GM19099 (cell line): ENCODE measurements around the gene VPS9D1.

Source experiments
- POLR2A ChIP-seq: IDR thresholded peaks from 3 replicates; pipeline ENCODE4 v1.6.1; 2011; ENCODE audit warnings: low read depth; ENCODE audit not compliant: insufficient read length; ENCODE audit errors: extremely low read depth

VPS9D1 gene

DNA sequence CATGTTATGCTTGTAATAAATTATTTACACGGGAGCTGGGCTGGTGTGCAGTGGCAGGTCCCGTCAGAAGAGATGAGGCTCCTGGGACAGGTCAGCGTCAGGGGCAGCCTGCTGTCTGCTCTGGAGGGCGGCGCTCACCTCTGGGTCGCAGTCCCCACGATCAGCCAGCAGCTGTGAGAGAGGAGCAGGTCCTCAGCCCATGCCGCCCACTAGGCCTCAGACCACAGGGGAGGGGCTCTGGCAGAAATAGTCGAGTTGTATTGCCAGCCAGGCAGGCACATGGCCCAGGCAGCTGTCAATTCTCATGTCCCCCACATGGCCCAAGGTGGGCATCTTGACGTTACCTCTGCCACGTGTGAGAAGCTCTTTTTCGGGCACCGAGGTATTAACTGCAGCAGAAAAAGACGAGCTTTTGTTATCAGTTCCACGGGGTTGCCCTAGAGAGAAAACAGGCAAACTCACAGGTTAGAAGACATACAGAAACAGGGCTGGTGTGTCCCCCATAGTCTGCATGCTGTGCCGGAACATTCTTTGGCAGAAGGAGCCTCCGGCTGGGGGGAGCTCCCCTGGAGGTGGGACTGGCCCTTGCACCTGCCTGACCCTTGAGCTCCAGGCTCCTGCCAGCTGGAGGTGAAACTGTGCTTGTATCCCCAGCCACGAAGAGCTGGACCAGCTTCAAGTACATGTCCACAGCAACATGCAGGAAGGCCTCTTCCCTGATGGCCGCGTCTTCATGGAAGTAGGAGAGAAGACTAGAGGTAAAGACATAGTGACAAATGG is 18.0 kb upstream of the VPS9D1 start:
- TF ChIP-seq POLR2A = no peak

DNA sequence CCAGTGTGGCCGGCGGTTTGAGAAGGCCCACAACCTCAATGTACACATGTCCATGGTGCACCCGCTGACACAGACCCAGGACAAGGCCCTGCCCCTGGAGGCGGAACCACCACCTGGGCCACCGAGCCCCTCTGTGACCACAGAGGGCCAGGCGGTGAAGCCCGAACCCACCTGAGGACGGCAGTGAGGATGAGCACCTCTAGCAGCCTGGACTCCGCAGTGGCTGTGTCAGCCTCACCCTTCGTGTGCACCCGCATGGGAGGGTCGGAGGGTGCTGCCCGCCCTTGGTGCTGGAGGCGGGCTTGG is 17.3 kb upstream of the VPS9D1 start:
- TF ChIP-seq POLR2A = no peak

DNA sequence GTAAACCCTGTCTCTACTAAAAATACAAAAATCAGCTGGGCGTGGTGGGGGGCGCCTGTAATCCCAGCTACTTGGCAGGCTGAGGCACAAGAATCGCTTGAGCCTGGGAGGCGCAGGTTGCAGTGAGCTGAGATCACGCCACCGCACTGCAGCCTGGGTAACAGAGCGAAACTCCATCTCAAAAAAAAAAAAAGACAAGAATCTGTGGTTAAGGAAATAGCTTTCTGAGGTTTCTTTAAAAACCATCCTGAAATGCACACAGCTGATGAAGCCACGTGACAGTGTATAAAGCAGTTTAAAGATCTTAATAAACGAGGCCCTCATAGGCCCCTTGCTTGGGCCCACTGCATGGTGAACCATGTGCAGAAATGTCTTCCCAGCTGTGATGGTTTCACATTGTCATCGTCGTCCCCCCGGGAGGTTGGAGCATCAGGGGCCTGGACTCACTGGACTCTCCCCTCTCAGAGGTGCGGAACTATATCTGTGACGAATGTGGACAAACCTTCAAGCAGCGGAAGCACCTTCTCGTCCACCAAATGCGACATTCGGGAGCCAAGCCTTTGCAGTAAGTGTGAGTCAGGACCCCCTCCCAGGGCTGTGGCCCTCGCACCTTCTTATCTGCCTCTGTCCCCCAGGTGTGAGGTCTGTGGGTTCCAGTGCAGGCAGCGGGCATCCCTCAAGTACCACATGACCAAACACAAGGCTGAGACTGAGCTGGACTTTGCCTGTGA is 16.8 kb upstream of the VPS9D1 start:
- no peak for TF ChIP-seq POLR2A

DNA sequence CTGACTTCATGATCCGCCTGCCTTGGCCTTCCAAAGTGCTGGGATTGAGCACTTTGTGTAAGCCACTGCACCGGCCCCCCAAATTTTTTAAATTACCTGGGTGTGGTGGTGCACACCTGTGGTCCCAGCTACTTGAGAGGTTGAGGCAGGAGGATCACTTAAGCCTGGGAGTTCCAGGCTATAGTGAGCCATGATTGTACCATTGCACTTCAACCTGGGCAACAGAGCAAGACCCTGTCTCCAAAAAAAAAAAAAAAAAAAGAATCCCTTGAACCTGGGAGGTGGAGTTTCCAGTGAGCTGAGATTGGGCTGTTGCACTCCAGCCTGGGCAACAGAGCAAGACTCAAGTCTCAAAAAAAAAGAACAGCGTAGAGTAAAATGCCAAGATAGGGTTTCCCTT is 15.9 kb upstream of the VPS9D1 start:
- no peak for TF ChIP-seq POLR2A

GRCh38 chr16:89733792-89734191 is 13.1 kb upstream of the VPS9D1 start:
- no peak for TF ChIP-seq POLR2A

- no peak for TF ChIP-seq POLR2A
These were observed 12.6 kb upstream of the VPS9D1 start for GRCh38 chr16:89733322-89733721.

DNA sequence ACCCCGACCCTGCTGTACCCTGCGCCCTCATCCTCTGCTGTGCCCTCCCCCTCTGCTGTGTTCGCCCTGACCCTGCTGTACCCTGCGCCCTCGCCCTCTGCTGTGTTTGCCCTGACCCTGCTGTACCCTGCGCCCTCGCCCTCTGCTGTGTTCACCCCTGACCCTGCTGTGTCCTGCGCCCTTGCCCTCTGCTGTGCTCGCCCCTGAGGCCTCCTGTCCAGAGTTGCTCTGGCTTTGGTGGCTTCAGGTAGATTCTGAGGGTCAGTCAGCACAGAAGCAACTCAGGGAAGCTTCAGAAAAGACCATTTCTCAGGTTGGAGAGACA is 12.2 kb upstream of the VPS9D1 start:
- TF ChIP-seq POLR2A = no peak

DNA sequence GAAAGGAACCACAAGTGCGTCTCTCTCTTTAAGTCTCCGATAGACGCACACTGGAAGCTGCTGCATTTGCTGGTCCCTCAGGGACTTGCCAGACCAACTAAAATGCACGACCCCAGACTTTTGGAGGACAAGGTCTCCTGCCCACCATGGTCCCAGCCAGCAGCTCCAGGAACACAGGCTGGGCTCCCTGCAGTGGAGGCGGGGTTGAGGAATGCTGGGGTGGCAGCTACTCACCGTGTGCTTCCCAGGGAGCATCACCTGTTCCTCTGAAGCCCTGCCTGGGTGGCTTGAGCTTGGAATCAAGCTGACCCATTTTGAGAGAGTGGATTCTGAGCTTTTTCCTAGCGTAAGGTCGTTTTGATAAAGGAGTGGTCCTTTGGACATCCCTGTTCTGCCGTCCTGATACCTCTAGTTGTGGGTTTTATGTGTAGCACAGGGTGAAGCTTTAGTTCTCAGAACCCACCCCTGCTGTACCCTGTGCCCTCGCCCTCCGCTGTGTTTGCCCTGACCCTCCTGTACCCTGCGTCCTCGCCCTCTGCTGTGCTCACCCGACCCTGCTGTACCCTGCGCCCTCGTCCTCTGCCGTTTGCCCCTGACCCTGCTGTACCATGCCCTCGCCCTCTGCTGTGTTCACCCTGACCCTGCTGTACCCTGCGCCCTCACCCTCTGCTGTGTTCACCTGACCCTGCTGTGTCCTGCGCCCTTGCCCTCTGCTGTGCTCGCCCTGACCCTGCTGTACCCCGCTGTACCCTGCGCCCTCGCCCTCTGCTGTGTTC is 11.6 kb upstream of the VPS9D1 start:
- TF ChIP-seq POLR2A = no peak

GRCh38 chr16:89730610-89731234 is 10.0 kb upstream of the VPS9D1 start:
- TF ChIP-seq POLR2A = no peak

GRCh38 chr16:89729863-89730593 is 9.3 kb upstream of the VPS9D1 start:
- no peak for TF ChIP-seq POLR2A

GRCh38 chr16:89729293-89729692 is 8.6 kb upstream of the VPS9D1 start:
- no peak for TF ChIP-seq POLR2A

GRCh38 chr16:89727406-89728120 is 6.9 kb upstream of the VPS9D1 start:
- TF ChIP-seq POLR2A = no peak

GRCh38 chr16:89723279-89724250 is 2.9 kb upstream of the VPS9D1 start:
- TF ChIP-seq POLR2A = no peak
